Gastroesophageal sphincter (tissue), 4 donors: ENCODE measurements around the gene TMEM225B. TPM values are rescaled to one million over a fixed set of nuclear protein-coding genes. Genes with fewer than 3 reads are reported as not detected.
"Not testable (repeated sequence)": the region's sequence is repeated elsewhere in the genome, so short reads cannot be mapped to it uniquely, and the experiment has no call there.

Experiments used
- ATAC-seq: fragments of 150-250 bp; one replicate; pipeline ENCODE4 v1.9.1; 2016; ENCODE audit warnings: mild to moderate bottlenecking, moderate library complexity
- H3K27ac ChIP-seq, 4 donors: fragments of 200-600 bp; sonication (generic) in 3 of 4; 1 replicate in 3 of 4; 2 replicates in 1 of 4; pipeline ENCODE4 v1.5.1; 2016 to 2019
- H3K27me3 ChIP-seq: fragments of 200-600 bp; sonication (generic); one replicate; pipeline ENCODE4 v1.5.1; 2019
- H3K36me3 ChIP-seq, 2 donors: fragments of 200-600 bp; sonication (generic); one replicate each; pipeline ENCODE4 v1.5.1; 2019; ENCODE audit warnings: control low read depth in 1 of 2
- H3K4me1 ChIP-seq, 3 donors: fragments of 200-600 bp; sonication (generic); 1 replicate in 2 of 3; 2 replicates in 1 of 3; pipeline ENCODE4 v1.5.1; 2016 to 2019; ENCODE audit warnings: control low read depth in 2 of 3
- H3K4me3 ChIP-seq, 2 donors: fragments of 200-600 bp; sonication (generic); one replicate each; pipeline ENCODE4 v1.5.1; 2019; ENCODE audit warnings: mild to moderate bottlenecking in 1 of 2, moderate library complexity in 1 of 2
- H3K9me3 ChIP-seq, 3 donors: fragments of 200-600 bp; sonication (generic); one replicate each; pipeline ENCODE4 v1.5.1; 2017 to 2019; ENCODE audit warnings: control low read depth in 2 of 3
- CTCF ChIP-seq, 4 experiments: fragments of 200-600 bp in 2 of 4; fragments of 450-650 bp in 2 of 4; sonication (generic) in 1 of 4; IDR thresholded peaks; one replicate each; pipeline ENCODE4 v1.5.1; 2017 to 2019; ENCODE audit warnings: antibody characterized with exemption in 4 of 4, mild to moderate bottlenecking in 2 of 4, moderate library complexity in 2 of 4
- EP300 ChIP-seq: sonication (generic); formaldehyde crosslinking; IDR thresholded peaks from one replicate; pipeline ENCODE4 v1.6.1; 2017; ENCODE audit warnings: antibody characterized with exemption, mild to moderate bottlenecking
- POLR2A ChIP-seq, 2 donors: fragments of 450-650 bp; IDR thresholded peaks; one replicate each; pipeline ENCODE4 v1.6.1; 2017; ENCODE audit warnings: antibody characterized with exemption in 2 of 2, mild to moderate bottlenecking in 2 of 2, moderate library complexity in 1 of 2
- POLR2AphosphoS5 ChIP-seq: sonication (generic); formaldehyde crosslinking; IDR thresholded peaks from one replicate; pipeline ENCODE4 v1.6.1; 2017; ENCODE audit warnings: antibody characterized with exemption
- WGBS, 2 donors: methylation state at CpG; one replicate each; pipeline ENCODE4 v1.1.5; 2018; ENCODE audit warnings: low coverage in 1 of 2; 5-methylcytosine and 5-hydroxymethylcytosine counted together
- total RNA-seq, 4 donors: library from RNA; depleted of rRNA; stranded (reverse); fragments of >200 nt; gene quantifications; one replicate each; pipeline ENCODE4 v1.1.0, GENCODE V29; 2016

TMEM225B gene
- total RNA-seq, 4 donors from 2014 or later, result 1.6 to 2.2 TPM; not detected in 2

DNA sequence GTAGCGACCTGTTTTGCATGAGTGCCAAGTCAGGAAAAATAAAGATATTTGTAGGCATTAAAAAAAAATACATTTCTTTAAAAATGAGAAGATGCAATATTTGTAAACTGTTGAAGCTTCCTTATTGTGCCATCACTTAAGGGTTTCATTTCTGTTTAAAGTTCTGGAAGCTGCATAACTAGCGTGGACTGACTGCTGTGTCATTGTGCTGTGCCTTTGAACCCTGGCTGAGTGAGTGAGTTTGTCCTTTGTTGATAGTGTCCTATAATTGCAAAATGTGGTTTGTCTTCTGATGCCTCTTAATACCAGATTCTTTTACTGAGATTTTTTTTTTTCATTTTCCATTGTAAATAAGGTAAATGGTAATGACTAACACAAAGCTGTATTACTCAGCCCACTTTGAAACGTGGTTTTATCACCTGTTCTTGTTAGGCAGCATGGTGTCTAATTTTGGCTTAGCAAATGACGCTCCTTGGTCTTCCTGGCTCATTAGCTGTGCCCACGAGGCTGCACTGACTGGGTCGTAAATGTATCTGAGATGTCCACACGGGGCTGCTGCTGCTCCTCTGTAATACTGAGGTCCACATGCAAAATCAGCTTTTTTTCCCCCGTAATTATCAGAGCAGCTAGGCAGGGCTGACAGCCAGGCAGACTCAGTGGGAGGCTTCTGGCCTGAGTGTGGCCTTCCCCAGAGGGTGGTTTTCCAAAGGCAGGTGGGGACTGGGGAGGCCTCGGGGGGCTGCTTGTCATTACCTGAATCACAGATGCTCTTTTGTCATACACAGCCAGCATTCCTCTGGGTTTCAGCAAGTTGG is 33.4 kb downstream of the TMEM225B start:
- H3K4me1 ChIP-seq, result no peaks in the 10 kb centered on the region
- ATAC-seq, result no peak
- H3K27me3 ChIP-seq, result no peaks in the 10 kb centered on the region
- no peak overlapping the region for H3K27ac ChIP-seq
- H3K9me3 ChIP-seq, result no peaks in the 10 kb centered on the region
- no peak overlapping the region for H3K4me3 ChIP-seq
- peak in 1 of 4 experiments; percentile 15 for TF ChIP-seq CTCF (IDR thresholded peaks at IDR 0.05)
- TF ChIP-seq EP300, result no peak
- no peak for TF ChIP-seq POLR2A (IDR thresholded peaks at IDR 0.05)
- H3K36me3 ChIP-seq, result peaks cover 0 to 81% of the 10 kb centered on the region in 2 donors
- WGBS, 2 donors, result 53 to 57% methylated on average over 1 to 6 of the region's 9 CpGs

GRCh38 chr7:99637414-99637813 is 39.3 kb downstream of the TMEM225B start:
- H3K27me3 ChIP-seq, H3K27ac ChIP-seq, H3K9me3 ChIP-seq, H3K4me1 ChIP-seq, ATAC-seq, H3K4me3 ChIP-seq: not testable (repeated sequence)
- 75 to 83% methylated on average over 2 of the region's 2 CpGs for WGBS, 2 donors
- peaks cover 0 to 42% of the 10 kb centered on the region in 2 donors for H3K36me3 ChIP-seq

- H3K27ac ChIP-seq, result no peak overlapping the region
These were observed 40.7 kb downstream of the TMEM225B start for GRCh38 chr7:99638731-99639130.

GRCh38 chr7:99639267-99639666 is 41.2 kb downstream of the TMEM225B start:
- Histone ChIP-seq H3K4me3 (no peak overlapping the region), H3K36me3 (peaks cover 0 to 39% of the 10 kb centered on the region in 2 donors), H3K4me1 (no peaks in the 10 kb centered on the region), H3K27ac (no peak overlapping the region), H3K9me3 (no peaks in the 10 kb centered on the region), H3K27me3 (no peaks in the 10 kb centered on the region)
- ATAC-seq, result no peak
- TF ChIP-seq POLR2AphosphoS5, result no peak
- no peak for TF ChIP-seq EP300
- no peak for TF ChIP-seq CTCF (IDR thresholded peaks at IDR 0.05)
- no peak for TF ChIP-seq POLR2A (IDR thresholded peaks at IDR 0.05)

More at GRCh38 chr7:99638731-99639130, 40.7 kb downstream of the TMEM225B start:
- ATAC-seq, result no peak
- TF ChIP-seq CTCF (IDR thresholded peaks at IDR 0.05) (no peak), POLR2A (IDR thresholded peaks at IDR 0.05) (no peak), EP300 (no peak), POLR2AphosphoS5 (no peak)
- no peaks in the 10 kb centered on the region for H3K9me3 ChIP-seq
- no peak overlapping the region for H3K4me3 ChIP-seq
- H3K36me3 ChIP-seq, result peaks cover 0 to 39% of the 10 kb centered on the region in 2 donors
- no peaks in the 10 kb centered on the region for H3K4me1 ChIP-seq
- no peaks in the 10 kb centered on the region for H3K27me3 ChIP-seq
- WGBS, 2 donors, result no CpG with 5 or more reads among the region's 23 CpGs

- H3K9me3 ChIP-seq, result no peaks in the 10 kb centered on the region
- WGBS, 2 donors, result 100% methylated on average over 1 of the region's 1 CpG
- ATAC-seq, result no peak
- H3K27me3 ChIP-seq, result no peaks in the 10 kb centered on the region
- peaks cover 0 to 48% of the 10 kb centered on the region in 2 donors for H3K36me3 ChIP-seq
- H3K4me3 ChIP-seq, result no peak overlapping the region
- no peaks in the 10 kb centered on the region for H3K4me1 ChIP-seq
- H3K27ac ChIP-seq, result no peak overlapping the region
- TF ChIP-seq EP300, result no peak
- TF ChIP-seq POLR2A (IDR thresholded peaks at IDR 0.05), result no peak
- TF ChIP-seq CTCF (IDR thresholded peaks at IDR 0.05), result no peak
- TF ChIP-seq POLR2AphosphoS5, result no peak
These were observed 44.0 kb downstream of the TMEM225B start for GRCh38 chr7:99642027-99642426.
